TTC549 (cell line): ENCODE results near the gene CNPY3.
A peak's percentile ranks its signal among the peaks of the same experiment; 100 is the strongest.

Source experiments
- FAIRE-seq: peaks from 2 replicates; lab custom pipeline; 2012; peaks lifted over from hg19 to GRCh38; lab: Jason Lieb, UNC

Gene CNPY3

GRCh38 chr6:42981836-42982235 lies 52.6 kb downstream of the CNPY3 start:
- no peak for FAIRE-seq

DNA sequence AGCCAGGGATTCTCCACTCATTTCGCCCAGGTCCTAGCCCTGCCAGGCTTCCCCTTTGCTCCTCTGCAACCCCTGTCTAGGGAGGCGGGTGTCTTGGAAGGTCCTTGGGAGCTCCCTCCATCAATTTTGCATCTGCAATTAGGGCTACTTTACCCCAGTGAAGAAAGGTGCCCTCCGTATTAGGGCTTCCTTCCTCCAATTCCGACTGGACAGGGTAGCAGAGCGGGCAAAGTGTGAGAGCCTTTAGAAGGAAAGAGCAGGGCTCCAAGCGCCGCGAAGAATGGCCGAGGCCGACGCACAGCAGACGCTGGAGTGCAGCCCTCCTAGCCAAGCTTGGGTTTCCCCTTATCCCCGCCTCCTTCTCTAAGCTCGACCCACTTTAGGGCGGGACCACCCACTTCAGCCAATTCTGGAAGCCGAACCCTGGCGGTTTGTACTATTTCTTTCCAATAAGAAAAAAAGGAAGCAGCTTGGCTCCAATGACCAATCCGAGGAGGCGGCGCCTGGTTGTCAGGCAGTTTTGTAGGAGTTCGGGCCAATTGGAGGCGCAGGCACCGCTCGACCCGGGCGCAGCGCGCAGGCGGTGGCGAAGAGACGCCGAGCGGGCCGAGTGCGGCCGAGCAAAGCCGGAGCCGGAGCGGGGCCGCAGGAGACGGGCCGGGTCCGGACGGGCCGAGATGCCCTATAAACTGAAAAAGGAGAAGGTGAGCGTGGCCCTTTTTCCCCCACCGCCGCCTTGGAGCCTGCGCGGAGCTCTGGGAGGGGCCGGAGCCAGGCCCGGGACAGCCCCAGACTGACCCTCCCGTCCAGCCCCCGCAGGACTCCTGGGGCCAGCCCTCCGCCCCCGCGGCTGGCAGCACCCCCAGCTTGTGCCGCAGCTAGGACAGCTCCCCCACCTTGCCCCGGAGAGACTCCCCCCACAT lies 55.0 kb downstream of the CNPY3 start, which contains the start of gene PPP2R5D:
PPP2R5D (plus strand) TSS at position 570 of the 923 bp plus-strand sequence; CDS start at position 678, 108 bp downstream.
- FAIRE-seq = peak; percentile 87

- FAIRE-seq = no peak
Measured at GRCh38 chr6:42984924-42985475, 55.7 kb downstream of the CNPY3 start.

DNA sequence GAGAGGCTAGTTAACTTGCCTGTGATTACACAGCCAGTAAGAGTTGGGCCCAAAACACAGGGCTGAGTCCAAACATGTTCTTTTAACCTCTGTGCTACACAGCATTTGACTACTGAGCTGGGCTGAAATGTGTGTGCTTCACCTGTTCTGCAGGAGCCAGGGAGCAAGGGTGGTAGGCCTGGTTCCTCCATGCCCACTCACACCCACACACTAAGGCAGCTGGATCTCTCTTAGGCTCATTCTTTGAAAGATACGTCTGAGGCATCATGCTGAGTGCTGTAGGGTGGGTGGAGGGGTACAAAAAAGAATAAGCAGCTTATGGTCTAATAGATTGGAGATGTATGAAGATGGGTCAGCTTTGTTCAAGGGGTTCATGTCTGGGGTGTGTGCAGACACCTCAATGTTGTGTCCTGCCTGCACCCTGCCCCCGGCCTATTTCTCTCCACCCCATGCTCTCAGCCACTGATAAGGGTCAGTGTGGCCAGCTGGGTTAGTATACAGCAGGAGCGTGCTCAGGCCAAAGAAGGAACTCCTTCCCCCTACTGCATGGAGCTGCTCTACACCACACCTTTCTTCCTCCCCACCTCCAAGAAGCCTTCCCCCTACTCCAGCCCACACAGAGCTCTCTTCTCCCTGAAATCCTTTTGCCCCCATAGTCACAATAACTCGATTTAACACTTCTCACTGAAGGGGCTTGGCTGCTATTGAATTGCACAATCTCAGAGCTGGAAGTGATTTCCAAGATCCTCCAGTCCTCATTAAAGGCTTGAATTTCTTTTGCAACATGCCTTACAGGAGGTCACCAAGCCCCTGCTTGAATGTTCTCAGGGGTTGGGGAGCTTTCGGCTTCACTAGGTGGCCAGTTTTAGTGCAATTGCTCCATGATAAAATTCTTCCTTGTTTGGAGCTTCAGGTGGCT lies 58.5 kb downstream of the CNPY3 start:
- no peak for FAIRE-seq

GRCh38 chr6:42988486-42989020 lies 59.3 kb downstream of the CNPY3 start:
- no peak for FAIRE-seq
